Measurements from ENCODE around the gene RIIAD1. TPM values are rescaled to one million over a fixed set of nuclear protein-coding genes. Genes with fewer than 3 reads are reported as not detected.

Gene RIIAD1
- polyA plus RNA-seq, 3 donors, result not detected

DNA sequence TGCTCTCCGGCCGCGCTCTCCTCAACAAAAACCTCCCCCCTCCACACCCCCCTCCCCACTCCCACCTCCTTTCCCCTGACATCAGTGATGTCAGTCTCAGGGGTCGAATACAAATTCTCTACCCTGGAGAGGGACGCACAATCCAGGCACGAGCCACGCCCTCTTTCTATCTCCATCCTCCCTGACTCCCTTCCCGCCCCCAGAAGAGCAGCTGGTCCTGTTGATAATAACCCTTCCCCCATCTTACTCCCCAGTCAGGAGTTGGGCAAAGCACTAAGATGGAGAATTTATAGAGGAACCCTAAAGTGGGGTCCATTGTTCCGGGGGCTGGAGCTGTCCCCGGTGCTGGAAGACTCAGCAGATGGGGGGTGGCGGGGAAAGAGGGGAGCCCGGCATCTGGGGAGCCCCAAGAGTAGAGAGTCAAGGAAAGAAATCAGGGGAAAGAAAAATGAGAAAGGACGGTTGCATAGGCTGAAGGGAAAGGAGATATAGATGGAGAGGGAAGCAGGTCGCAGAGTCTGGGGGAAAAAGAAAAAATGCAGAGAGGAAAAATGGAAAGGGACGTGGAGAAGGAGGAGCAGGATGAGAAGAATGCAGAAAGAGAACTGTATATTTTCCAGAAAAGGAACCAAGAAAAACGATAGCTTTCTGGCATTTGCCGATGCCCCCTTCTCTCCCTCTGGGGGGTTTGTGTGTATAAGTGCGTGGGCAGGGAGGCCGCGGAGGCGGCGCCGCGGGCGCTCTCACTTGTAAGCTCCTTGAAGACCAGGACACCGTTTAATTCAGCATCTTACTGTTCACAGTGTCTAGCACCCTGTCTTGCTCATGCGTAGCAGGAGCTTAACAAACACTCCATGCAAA lies 4.3 kb upstream of the RIIAD1 start, which contains the start of gene CELF3:
CELF3 (minus strand) TSS at position 33 of the 861 bp plus-strand sequence. CDS start 783 bp downstream, outside the sequence.
- TF ChIP-seq CTCF (IDR thresholded peaks at IDR 0.05), result no peak
- H3K79me2 ChIP-seq (ENCODE audit: insufficient read depth, low read length), result no peaks in the 10 kb centered on the region
- peaks cover 0 to 14% (median 4%) of the 10 kb centered on the region in 7 donors for H3K9me3 Mint-ChIP-seq
- H2AFZ ChIP-seq (ENCODE audit: insufficient read depth, low read depth, low read length, poor library complexity, severe bottlenecking), result no peak within 1 kb of the TSS
- no peaks in the 10 kb centered on the region for H3K36me3 ChIP-seq (replicated peaks in 1 of 2; ENCODE audit: control insufficient read depth in 1 of 2, insufficient read depth in 2 of 2, low read length in 2 of 2)
- H3K27ac Mint-ChIP-seq, result peak within 1 kb of the TSS in 2 of 7 donors; percentile 15 to 56
- H3K27me3 ChIP-seq (ENCODE audit: control insufficient read depth in 2 of 2, insufficient read depth in 2 of 2, low read length in 2 of 2), result peaks cover 42 to 71% of the 10 kb centered on the region in 2 donors
- intact Hi-C loops (cut with micrococcal nuclease), result no loop called here
- no peaks in the 10 kb centered on the region for H3K9me3 ChIP-seq (replicated peaks in 1 of 2; ENCODE audit: control insufficient read depth in 1 of 2, insufficient read depth in 1 of 2, low read length in 2 of 2)
- DNase-seq, result no peak
- H4K20me1 ChIP-seq (ENCODE audit: insufficient read depth, low read length), result no peaks in the 10 kb centered on the region
- peaks cover 64 to 76% (median 75%) of the 10 kb centered on the region in 3 donors for H3K27me3 Mint-ChIP-seq (ENCODE audit: low read depth in 3 of 3)
- H3K27ac ChIP-seq (ENCODE audit: low read depth in 1 of 2, low read length in 2 of 2), result no peak within 1 kb of the TSS
- WGBS (ENCODE audit: insufficient coverage), result 12% methylated on average over 21 of the region's 27 CpGs
- H3K4me1 ChIP-seq (ENCODE audit: control insufficient read depth in 1 of 2, insufficient read depth in 2 of 2, low read length in 2 of 2), result peaks cover 15 to 19% of the 10 kb centered on the region in 2 donors
- H3K4me1 Mint-ChIP-seq, result peaks cover 26% of the 10 kb centered on the region
- H3K4me2 ChIP-seq (replicated peaks; ENCODE audit: extremely low read depth, low read length, poor library complexity, severe bottlenecking), result peak within 1 kb of the TSS; percentile 28
- H3K4me3 ChIP-seq (replicated peaks in 1 of 3; ENCODE audit: low read depth in 2 of 3, low read length in 3 of 3), result no peak within 1 kb of the TSS
- H3K4me3 Mint-ChIP-seq, result peak within 1 kb of the TSS in 1 of 2 donors; percentile 72
- no peak within 1 kb of the TSS for H3K9ac ChIP-seq (ENCODE audit: insufficient read depth, low read length, poor library complexity, severe bottlenecking)
- peaks cover 4 to 6% of the 10 kb centered on the region in 2 donors for H3K36me3 Mint-ChIP-seq

GRCh38 chr1:151718011-151718431 lies 3.3 kb upstream of the RIIAD1 start:
- no peaks in the 10 kb centered on the region for H3K9me3 ChIP-seq (replicated peaks in 1 of 2; ENCODE audit: control insufficient read depth in 1 of 2, insufficient read depth in 1 of 2, low read length in 2 of 2)
- peaks cover 0 to 14% (median 4%) of the 10 kb centered on the region in 7 donors for H3K9me3 Mint-ChIP-seq
- H3K79me2 ChIP-seq (ENCODE audit: insufficient read depth, low read length), result no peaks in the 10 kb centered on the region
- no peak overlapping the region for H3K27ac ChIP-seq (ENCODE audit: low read depth in 1 of 2, low read length in 2 of 2)
- peaks cover 4 to 6% of the 10 kb centered on the region in 2 donors for H3K36me3 Mint-ChIP-seq
- H3K4me3 ChIP-seq (replicated peaks in 1 of 3; ENCODE audit: low read depth in 2 of 3, low read length in 3 of 3), result no peak overlapping the region
- no peak for DNase-seq
- H3K4me1 Mint-ChIP-seq, result peaks cover 30% of the 10 kb centered on the region
- TF ChIP-seq CTCF (IDR thresholded peaks at IDR 0.05), result no peak
- peaks cover 18 to 22% of the 10 kb centered on the region in 2 donors for H3K4me1 ChIP-seq (ENCODE audit: control insufficient read depth in 1 of 2, insufficient read depth in 2 of 2, low read length in 2 of 2)
- no peak overlapping the region for H3K4me2 ChIP-seq (replicated peaks; ENCODE audit: extremely low read depth, low read length, poor library complexity, severe bottlenecking)
- WGBS (ENCODE audit: insufficient coverage), result 61% methylated on average over 3 of the region's 4 CpGs
- H3K27me3 Mint-ChIP-seq (ENCODE audit: low read depth in 3 of 3), result peaks cover 69 to 86% (median 85%) of the 10 kb centered on the region in 3 donors
- H3K9ac ChIP-seq (ENCODE audit: insufficient read depth, low read length, poor library complexity, severe bottlenecking), result no peak overlapping the region
- H3K27me3 ChIP-seq (ENCODE audit: control insufficient read depth in 2 of 2, insufficient read depth in 2 of 2, low read length in 2 of 2), result peaks cover 50 to 81% of the 10 kb centered on the region in 2 donors
- intact Hi-C loops (cut with micrococcal nuclease), result no loop called here
- H2AFZ ChIP-seq (ENCODE audit: insufficient read depth, low read depth, low read length, poor library complexity, severe bottlenecking), result no peak overlapping the region
- H3K27ac Mint-ChIP-seq, result no peak overlapping the region
- no peaks in the 10 kb centered on the region for H4K20me1 ChIP-seq (ENCODE audit: insufficient read depth, low read length)
- H3K4me3 Mint-ChIP-seq, result peak overlapping the region in 1 of 2 donors; percentile 9
- no peaks in the 10 kb centered on the region for H3K36me3 ChIP-seq (replicated peaks in 1 of 2; ENCODE audit: control insufficient read depth in 1 of 2, insufficient read depth in 2 of 2, low read length in 2 of 2)

All from CD14-positive monocyte (primary cell).